PC-3 (cell line): ENCODE data around the gene CEACAM21. TPM values are rescaled to one million over a fixed set of nuclear protein-coding genes. Genes with fewer than 3 reads are reported as not detected.
A peak's percentile ranks its signal among the peaks of the same experiment; 100 is the strongest.

Source experiments
- ATAC-seq: fragments of 200-7000 bp; cut with Tn5 transposase; 2 replicates; pipeline ENCODE4 v1.9.1; 2020; ENCODE audit warnings: mild to moderate bottlenecking, moderate library complexity
- BruUV-seq: library from RNA; stranded (reverse); fragments of 400-500 nt; replicated peaks from 2 replicates; lab custom pipeline; 2021; lab: Mats Ljungman, UMichigan
- CTCF ChIA-PET: fragments of 300-600 bp; sonication (Branson Sonifier 250); formaldehyde crosslinking; loops from one replicate; lab custom pipeline; 2022; ENCODE audit warnings: antibody characterized with exemption; lab: Charles Lee
- POLR2A ChIA-PET: fragments of 300-600 bp; sonication (Branson Sonifier 250); formaldehyde crosslinking; loops from one replicate; lab custom pipeline; 2022; ENCODE audit warnings: antibody characterized with exemption; ENCODE audit not compliant: unreplicated experiment; lab: Charles Lee
- DNase-seq: peaks from one replicate; pipeline ENCODE4 v3.0.0-alpha.2; 2015
- H2AFZ ChIP-seq: fragments of 300-600 bp; sonication (generic); 2 replicates; pipeline ENCODE4 v1.6.0; 2016; ENCODE audit warnings: antibody characterized with exemption, low read length
- H3F3A ChIP-seq: fragments of 300-600 bp; sonication (generic); one replicate; pipeline ENCODE4 v1.6.0; 2017; ENCODE audit warnings: antibody characterized with exemption, low read length, control low read depth, mild to moderate bottlenecking; ENCODE audit not compliant: unreplicated experiment
- H3K27ac ChIP-seq: fragments of 300-600 bp; sonication (generic); 2 replicates; pipeline ENCODE4 v1.5.1; 2016; ENCODE audit warnings: mild to moderate bottlenecking, low read length
- H3K27me3 ChIP-seq: fragments of 300-600 bp; sonication (generic); 2 replicates; pipeline ENCODE4 v1.6.1; 2016; ENCODE audit warnings: low read length, mixed read lengths
- H3K36me3 ChIP-seq: fragments of 300-600 bp; sonication (generic); 2 replicates; pipeline ENCODE4 v1.6.1; 2016; ENCODE audit warnings: low read depth, mixed run types, low read length, mixed read lengths
- H3K4me1 ChIP-seq: fragments of 300-600 bp; sonication (generic); 2 replicates; pipeline ENCODE4 v1.5.1; 2016; ENCODE audit warnings: low read length; ENCODE audit not compliant: insufficient read depth
- H3K4me2 ChIP-seq: fragments of 300-600 bp; sonication (generic); 2 replicates; pipeline ENCODE4 v1.6.0; 2016; ENCODE audit warnings: low read length
- H3K4me3 ChIP-seq: fragments of 300-600 bp; sonication (generic); 2 replicates; pipeline ENCODE4 v1.5.1; 2016; ENCODE audit warnings: mild to moderate bottlenecking, low read length, mixed read lengths
- H3K79me2 ChIP-seq: fragments of 300-600 bp; sonication (generic); 2 replicates; pipeline ENCODE4 v1.6.1; 2017; ENCODE audit warnings: low read length, mixed read lengths
- H3K9ac ChIP-seq: fragments of 300-600 bp; sonication (generic); 2 replicates; pipeline ENCODE4 v1.6.0; 2016; ENCODE audit warnings: mild to moderate bottlenecking, low read length
- H3K9me2 ChIP-seq: fragments of 300-600 bp; sonication (generic); replicated peaks from 2 replicates; pipeline ENCODE4 v1.6.1; 2016; ENCODE audit warnings: mixed run types, low read length, mixed read lengths
- H3K9me3 ChIP-seq: fragments of 300-600 bp; sonication (generic); 2 replicates; pipeline ENCODE4 v1.6.1; 2016; ENCODE audit warnings: low read length, mixed read lengths
- H4K20me1 ChIP-seq: fragments of 300-600 bp; sonication (generic); 2 replicates; pipeline ENCODE4 v1.6.1; 2016; ENCODE audit warnings: low read length, mixed read lengths
- EZH2 ChIP-seq: fragments of 300-600 bp; sonication (generic); IDR thresholded peaks from one replicate; pipeline ENCODE4 v1.6.1; 2017; ENCODE audit warnings: antibody characterized with exemption, mild to moderate bottlenecking, low read length; ENCODE audit not compliant: unreplicated experiment
- EZH2phosphoT487 ChIP-seq: fragments of 300-600 bp; sonication (generic); IDR thresholded peaks from 2 replicates; pipeline ENCODE4 v1.6.1; 2018; ENCODE audit warnings: mild to moderate bottlenecking, antibody characterized with exemption, low read length, borderline replicate concordance
- intact Hi-C: fragments of 100-400 bp; cut with micrococcal nuclease; formaldehyde crosslinking; loops from 2 replicates; pipeline ENCODE4 v1.9.0; 2023
- total RNA-seq: library from RNA; depleted of rRNA; stranded (reverse); fragments of >200 nt; gene quantifications from 2 replicates; pipeline ENCODE4 v1.2.3, GENCODE V29; 2014
- TF ChIP-seq, protein P1 (sequence below): fragments of 300-600 bp; sonication (generic); conservative IDR thresholded peaks from 2 replicates; pipeline ENCODE4 v1.5.1; 2017; ENCODE audit warnings: antibody characterized with exemption, low read depth, mild to moderate bottlenecking, low read length

The CEACAM21 gene
- total RNA-seq, 1 experiment from 2014 or later: not detected

DNA sequence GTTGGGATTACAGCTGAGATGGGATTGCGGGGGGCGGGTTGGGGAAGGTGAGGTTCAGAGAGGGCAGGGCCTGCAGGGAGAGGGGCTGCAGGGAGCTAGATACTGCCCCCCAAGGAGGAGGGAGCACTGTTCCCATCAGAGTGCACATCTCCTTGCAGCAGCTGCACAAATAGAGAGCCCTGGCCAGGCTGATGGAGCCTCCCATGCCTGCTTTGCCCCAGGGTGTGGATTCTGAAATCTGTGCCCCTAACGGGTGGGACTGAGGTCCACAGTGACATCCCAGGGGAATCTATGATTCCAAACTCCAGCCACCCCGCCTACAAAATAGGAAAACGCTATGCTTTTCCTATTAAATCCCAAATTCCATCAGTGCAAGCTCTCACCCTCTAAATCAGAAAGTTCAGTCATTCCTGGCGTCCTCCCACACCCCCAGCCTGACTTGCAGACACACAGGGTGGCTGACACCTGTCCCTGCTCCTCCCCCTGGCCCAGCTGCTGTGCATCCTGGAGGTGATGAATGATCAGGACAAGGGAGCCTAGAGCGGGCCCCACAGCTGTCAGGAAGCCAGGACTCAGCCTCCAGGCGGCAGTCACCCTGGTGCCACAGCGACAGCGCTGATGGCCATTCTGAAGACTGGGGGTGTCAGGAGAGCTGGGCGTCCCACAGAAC lies 6.3 kb upstream of the CEACAM21 start:
- no peak for ATAC-seq
- H3K9ac ChIP-seq: no peak overlapping the region
- intact Hi-C loops: no loop called here
- H3K4me2 ChIP-seq: no peak overlapping the region
- H4K20me1 ChIP-seq: no peaks in the 10 kb centered on the region
- no peaks in the 10 kb centered on the region for H3K4me1 ChIP-seq
- no peak for DNase-seq
- POLR2A ChIA-PET: no interaction called here
- H3K9me2 ChIP-seq: no peaks in the 10 kb centered on the region
- H2AFZ ChIP-seq: no peak overlapping the region
- no peak overlapping the region for H3K27ac ChIP-seq
- no peaks in the 10 kb centered on the region for H3K9me3 ChIP-seq
- H3F3A ChIP-seq: no peaks in the 10 kb centered on the region
- TF ChIP-seq EZH2 (no peak), EZH2phosphoT487 (no peak)
- TF ChIP-seq, protein P1, sequence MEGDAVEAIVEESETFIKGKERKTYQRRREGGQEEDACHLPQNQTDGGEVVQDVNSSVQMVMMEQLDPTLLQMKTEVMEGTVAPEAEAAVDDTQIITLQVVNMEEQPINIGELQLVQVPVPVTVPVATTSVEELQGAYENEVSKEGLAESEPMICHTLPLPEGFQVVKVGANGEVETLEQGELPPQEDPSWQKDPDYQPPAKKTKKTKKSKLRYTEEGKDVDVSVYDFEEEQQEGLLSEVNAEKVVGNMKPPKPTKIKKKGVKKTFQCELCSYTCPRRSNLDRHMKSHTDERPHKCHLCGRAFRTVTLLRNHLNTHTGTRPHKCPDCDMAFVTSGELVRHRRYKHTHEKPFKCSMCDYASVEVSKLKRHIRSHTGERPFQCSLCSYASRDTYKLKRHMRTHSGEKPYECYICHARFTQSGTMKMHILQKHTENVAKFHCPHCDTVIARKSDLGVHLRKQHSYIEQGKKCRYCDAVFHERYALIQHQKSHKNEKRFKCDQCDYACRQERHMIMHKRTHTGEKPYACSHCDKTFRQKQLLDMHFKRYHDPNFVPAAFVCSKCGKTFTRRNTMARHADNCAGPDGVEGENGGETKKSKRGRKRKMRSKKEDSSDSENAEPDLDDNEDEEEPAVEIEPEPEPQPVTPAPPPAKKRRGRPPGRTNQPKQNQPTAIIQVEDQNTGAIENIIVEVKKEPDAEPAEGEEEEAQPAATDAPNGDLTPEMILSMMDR: no peak
- BruUV-seq: no TSS peak
- no peaks in the 10 kb centered on the region for H3K36me3 ChIP-seq
- CTCF ChIA-PET: no interaction called here
- H3K79me2 ChIP-seq: no peaks in the 10 kb centered on the region
- no peak overlapping the region for H3K4me3 ChIP-seq
- peaks cover 39% of the 10 kb centered on the region for H3K27me3 ChIP-seq

DNA sequence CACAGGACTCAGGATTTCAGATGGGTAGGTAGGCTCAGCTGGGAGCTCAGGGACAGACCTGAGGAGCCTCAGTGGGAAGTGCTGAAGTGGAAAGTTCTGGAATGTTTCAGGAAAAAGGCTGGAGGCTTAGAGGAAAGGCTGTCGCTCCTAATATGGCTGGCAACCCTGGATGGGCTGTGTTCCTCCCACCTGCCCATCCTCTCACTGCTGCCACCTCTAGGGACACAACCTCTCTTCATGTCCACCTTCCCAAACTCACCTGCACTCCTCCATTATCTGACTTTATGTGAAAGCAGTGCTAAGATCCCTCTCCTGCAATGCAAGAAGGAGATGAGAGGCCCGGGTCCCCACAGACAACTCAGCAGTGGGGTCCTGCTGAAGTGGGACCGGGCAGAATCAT lies 5.8 kb upstream of the CEACAM21 start:
- no peak; the same call in 1 of the 2 replicates for ATAC-seq
- DNase-seq: no peak
- no peaks in the 10 kb centered on the region for H4K20me1 ChIP-seq
- peaks cover 33% of the 10 kb centered on the region for H3K27me3 ChIP-seq
- no peaks in the 10 kb centered on the region for H3K9me2 ChIP-seq
- ChIA-PET CTCF (no interaction called here), POLR2A (no interaction called here)
- intact Hi-C loops: no loop called here
- no peaks in the 10 kb centered on the region for H3F3A ChIP-seq
- H3K4me1 ChIP-seq: no peaks in the 10 kb centered on the region
- no peak overlapping the region for H3K4me2 ChIP-seq
- TF ChIP-seq EZH2: no peak
- TF ChIP-seq, protein P1: no peak
- TF ChIP-seq EZH2phosphoT487: no peak
- no peaks in the 10 kb centered on the region for H3K9me3 ChIP-seq
- no peaks in the 10 kb centered on the region for H3K79me2 ChIP-seq
- no peak overlapping the region for H2AFZ ChIP-seq
- H3K36me3 ChIP-seq: no peaks in the 10 kb centered on the region
- no peak overlapping the region for H3K27ac ChIP-seq
- H3K9ac ChIP-seq: no peak overlapping the region
- no peak overlapping the region for H3K4me3 ChIP-seq
- BruUV-seq: no TSS peak

DNA sequence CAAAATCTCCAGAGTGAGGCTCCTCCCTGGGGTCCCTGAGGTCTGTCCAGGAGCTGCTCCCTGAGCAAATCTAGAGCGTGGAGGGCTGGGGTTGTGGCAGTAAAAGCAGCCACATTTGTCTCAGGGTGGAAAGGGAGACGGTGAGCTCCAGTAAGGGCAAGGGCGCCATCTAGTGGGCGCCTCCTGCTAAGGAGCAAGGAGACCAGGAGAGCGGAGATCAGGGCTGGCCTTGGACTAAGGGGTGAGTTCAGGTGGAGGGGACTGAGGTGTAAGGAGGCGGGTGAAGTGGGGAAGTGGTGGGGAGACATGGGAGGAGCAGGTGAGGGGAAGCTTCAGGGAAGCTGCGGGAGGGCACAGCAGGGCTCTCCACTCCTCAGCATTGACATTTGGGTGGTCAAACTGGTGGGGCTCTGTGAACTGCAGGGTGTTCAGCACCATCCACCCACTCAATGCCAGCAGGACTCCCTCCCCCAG lies 5.3 kb upstream of the CEACAM21 start:
- Histone ChIP-seq H2AFZ (no peak overlapping the region), H4K20me1 (no peaks in the 10 kb centered on the region), H3K79me2 (no peaks in the 10 kb centered on the region), H3K36me3 (no peaks in the 10 kb centered on the region), H3K27me3 (peaks cover 29% of the 10 kb centered on the region), H3K9me3 (no peaks in the 10 kb centered on the region), H3K9ac (no peak overlapping the region), H3K9me2 (no peaks in the 10 kb centered on the region), H3K4me1 (no peaks in the 10 kb centered on the region), H3K27ac (no peak overlapping the region), H3F3A (no peaks in the 10 kb centered on the region), H3K4me2 (no peak overlapping the region), H3K4me3 (no peak overlapping the region)
- DNase-seq (peak; percentile 75), ATAC-seq (peak; percentile 86)
- intact Hi-C loops: no loop called here
- BruUV-seq: no TSS peak
- TF ChIP-seq, protein P1: peak; percentile 86
- no peak for TF ChIP-seq EZH2
- CTCF ChIA-PET: no interaction called here
- POLR2A ChIA-PET: no interaction called here
